ENCODE results near the gene ZFAND4. TPM values are rescaled to one million over a fixed set of nuclear protein-coding genes. Genes with fewer than 3 reads are reported as not detected.
A peak's percentile ranks its signal among the peaks of the same experiment; 100 is the strongest.
"Not testable (repeated sequence)": the region's sequence is repeated elsewhere in the genome, so short reads cannot be mapped to it uniquely, and the experiment has no call there.

The ZFAND4 gene
- polyA plus RNA-seq, 3 donors from 2014 or later: 6.4 to 19.0 (median 15.7) TPM

DNA sequence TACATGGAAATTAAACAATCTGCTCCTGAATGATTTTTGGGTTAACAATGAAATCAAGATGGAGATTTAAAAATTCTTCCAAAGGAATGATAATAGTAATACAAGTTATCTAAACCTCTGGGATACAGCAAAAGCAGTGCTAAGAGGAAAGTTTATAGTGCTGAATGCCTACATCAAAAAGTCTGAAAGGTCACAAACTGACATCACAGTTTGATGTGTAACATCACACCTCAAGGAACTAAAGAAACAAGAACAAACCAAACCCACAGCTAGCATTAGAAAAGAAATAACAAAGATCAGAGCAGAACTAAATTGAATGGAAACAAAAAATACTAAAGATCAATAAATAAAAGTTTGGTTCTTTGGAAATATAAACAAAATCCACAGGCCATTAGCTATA, 17.4 kb downstream of the ZFAND4 start:
- H3K27ac Mint-ChIP-seq: peak overlapping the region in 5 of 6 donors; percentile 0 to 57 (median 54)
- H3K4me1 Mint-ChIP-seq: peaks cover 34 to 61% of the 10 kb centered on the region in 2 donors
- H3K4me3 Mint-ChIP-seq: peak overlapping the region; percentile 3 to 46 (median 15)
- H3K9me3 Mint-ChIP-seq: peaks cover 0 to 9% (median 3%) of the 10 kb centered on the region in 6 donors
- peaks cover 0 to 3% (median 0%) of the 10 kb centered on the region in 3 donors for H3K27me3 Mint-ChIP-seq (ENCODE audit: low read depth in 3 of 3)
- peak in 2 of 3 donors; percentile 14 to 16 for DNase-seq
- peaks cover 33 to 45% (median 38%) of the 10 kb centered on the region in 3 donors for H3K36me3 Mint-ChIP-seq

GRCh38 chr10:45654753-45655141, 17.8 kb downstream of the ZFAND4 start:
- not testable (repeated sequence) for H3K4me3 Mint-ChIP-seq; H3K9me3 Mint-ChIP-seq; H3K27me3 Mint-ChIP-seq (ENCODE audit: low read depth in 3 of 3); DNase-seq
- H3K36me3 Mint-ChIP-seq: peaks cover 32 to 43% (median 36%) of the 10 kb centered on the region in 3 donors
- peak overlapping the region in 4 of 6 donors; percentile 21 to 57 (median 54) for H3K27ac Mint-ChIP-seq
- H3K4me1 Mint-ChIP-seq: peaks cover 34 to 60% of the 10 kb centered on the region in 2 donors

DNA sequence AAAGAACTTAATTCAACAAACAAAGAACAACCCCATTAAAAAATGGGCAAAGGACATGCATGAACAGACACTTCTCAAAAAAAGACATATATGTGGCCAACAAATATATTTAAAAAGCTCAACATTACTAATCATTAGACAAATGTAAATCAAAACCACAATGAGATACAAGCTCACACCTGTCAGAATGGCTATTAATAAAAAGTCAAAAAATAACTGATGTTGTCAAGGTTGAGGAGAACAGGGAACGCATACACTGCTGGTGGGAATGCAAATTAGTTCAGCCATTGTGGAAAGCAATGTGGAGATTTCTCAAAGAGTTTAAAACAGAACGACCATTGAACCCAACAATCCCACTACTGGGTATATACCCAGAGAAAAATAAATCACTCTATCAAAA, 19.1 kb downstream of the ZFAND4 start:
- Mint-ChIP-seq H3K4me1 (peaks cover 34 to 49% of the 10 kb centered on the region in 2 donors), H3K27ac (peak overlapping the region in 2 of 6 donors; percentile 22 to 57), H3K4me3 (no peak overlapping the region), H3K36me3 (peaks cover 24 to 32% (median 25%) of the 10 kb centered on the region in 3 donors), H3K9me3 (no peaks in the 10 kb centered on the region), H3K27me3 (ENCODE audit: low read depth in 3 of 3) (no peaks in the 10 kb centered on the region)
- no peak for DNase-seq

DNA sequence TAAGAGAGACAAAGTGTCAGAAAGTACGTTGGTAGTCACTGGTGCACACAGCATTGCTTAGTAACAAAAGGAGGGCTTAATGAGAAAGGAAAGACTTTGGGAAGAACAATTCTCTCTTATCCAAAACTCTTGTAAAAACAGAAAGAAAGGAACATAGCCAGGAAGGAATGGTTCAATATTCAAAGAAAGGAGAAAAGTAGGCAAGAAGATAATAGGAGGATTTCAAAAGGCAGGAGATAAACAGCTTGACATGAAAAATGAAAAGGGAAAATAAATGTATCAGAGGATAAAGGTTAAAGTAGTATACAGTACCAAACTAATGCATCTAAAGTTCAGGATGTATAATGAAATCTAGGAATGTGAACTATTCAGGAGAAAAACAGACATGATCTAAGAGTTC, 20.1 kb downstream of the ZFAND4 start:
- Mint-ChIP-seq H3K9me3 (no peaks in the 10 kb centered on the region), H3K4me1 (peaks cover 29 to 45% of the 10 kb centered on the region in 2 donors), H3K4me3 (no peak overlapping the region), H3K27me3 (ENCODE audit: low read depth in 3 of 3) (no peaks in the 10 kb centered on the region), H3K27ac (no peak overlapping the region), H3K36me3 (peaks cover 28 to 31% (median 28%) of the 10 kb centered on the region in 3 donors)
- no peak for DNase-seq

- H3K36me3 Mint-ChIP-seq: peaks cover 29 to 32% (median 29%) of the 10 kb centered on the region in 3 donors
- no peak overlapping the region for H3K4me3 Mint-ChIP-seq
- no peak overlapping the region for H3K27ac Mint-ChIP-seq
- peaks cover 11 to 34% of the 10 kb centered on the region in 2 donors for H3K4me1 Mint-ChIP-seq
- no peak for DNase-seq
- no peaks in the 10 kb centered on the region for H3K27me3 Mint-ChIP-seq (ENCODE audit: low read depth in 3 of 3)
- no peaks in the 10 kb centered on the region for H3K9me3 Mint-ChIP-seq
These were observed 23.3 kb downstream of the ZFAND4 start for GRCh38 chr10:45649296-45649695.

- Mint-ChIP-seq H3K4me3 (no peak overlapping the region), H3K4me1 (peaks cover 6 to 14% of the 10 kb centered on the region in 2 donors), H3K27ac (no peak overlapping the region), H3K9me3 (no peaks in the 10 kb centered on the region), H3K36me3 (peaks cover 25 to 29% (median 28%) of the 10 kb centered on the region in 3 donors), H3K27me3 (ENCODE audit: low read depth in 3 of 3) (no peaks in the 10 kb centered on the region)
- DNase-seq: no peak
These were observed 25.5 kb downstream of the ZFAND4 start for GRCh38 chr10:45647118-45647517.

DNA sequence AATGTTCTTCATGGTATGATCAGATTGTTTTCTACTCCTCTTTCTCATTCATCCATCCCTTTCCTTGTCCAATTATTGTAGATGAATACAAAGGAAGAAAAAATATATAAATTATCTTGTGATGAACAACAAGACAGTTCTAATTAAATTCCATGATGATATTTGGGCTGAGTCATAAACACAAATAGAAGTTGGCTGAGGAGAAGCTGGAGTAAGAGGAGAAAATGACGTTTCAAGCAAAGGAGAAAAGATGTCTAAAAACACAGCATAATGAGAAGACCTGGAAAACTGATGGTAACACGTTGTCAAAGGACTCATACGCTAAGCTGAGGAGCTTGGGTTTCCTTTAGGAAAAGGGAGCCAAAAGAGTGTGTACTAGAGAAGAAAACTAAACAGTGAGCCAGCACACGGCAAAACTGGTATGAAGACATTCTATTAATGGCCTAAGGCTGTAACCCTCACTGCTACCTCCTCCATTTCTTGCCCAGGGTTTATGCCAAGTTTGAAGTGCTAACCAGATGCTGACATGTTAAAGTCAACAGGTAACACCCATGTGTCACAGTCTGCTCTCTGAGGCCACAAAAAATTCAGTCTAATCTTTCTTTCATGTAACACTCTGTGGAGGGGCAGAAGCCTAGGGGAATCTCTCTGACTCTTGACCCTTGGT, 26.1 kb downstream of the ZFAND4 start:
- Mint-ChIP-seq H3K27me3 (ENCODE audit: low read depth in 3 of 3) (no peaks in the 10 kb centered on the region), H3K9me3 (no peaks in the 10 kb centered on the region), H3K4me1 (peaks cover 6 to 14% of the 10 kb centered on the region in 2 donors), H3K27ac (peak overlapping the region in 3 of 6 donors; percentile 22 to 42 (median 37)), H3K36me3 (peaks cover 27 to 28% (median 27%) of the 10 kb centered on the region in 3 donors), H3K4me3 (no peak overlapping the region)
- no peak for DNase-seq

DNA sequence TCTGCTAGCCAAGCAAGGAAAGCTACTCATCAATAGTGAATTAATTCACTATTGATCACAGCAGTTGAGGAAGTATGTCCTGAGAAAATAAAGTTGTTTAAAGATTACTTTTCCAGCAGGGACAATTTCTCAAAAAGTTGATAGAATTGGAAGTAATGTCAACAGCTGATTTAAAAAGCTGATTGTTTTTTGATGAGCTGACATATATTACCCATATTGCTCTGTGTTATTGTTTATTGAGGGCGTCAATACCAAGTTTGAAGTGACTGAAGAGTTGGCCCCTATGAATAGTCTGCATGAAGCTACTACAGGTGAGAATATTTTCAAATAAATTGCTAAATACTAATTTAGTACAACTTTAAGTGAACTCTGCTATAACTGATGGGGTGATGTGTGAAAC, 28.0 kb downstream of the ZFAND4 start:
- peaks cover 26 to 37% (median 31%) of the 10 kb centered on the region in 3 donors for H3K36me3 Mint-ChIP-seq

GRCh38 chr10:45640941-45641340, 31.6 kb downstream of the ZFAND4 start:
- no peak for DNase-seq
- Mint-ChIP-seq H3K27me3 (ENCODE audit: low read depth in 3 of 3) (no peaks in the 10 kb centered on the region), H3K27ac (no peak overlapping the region)

More for the DNA sequence above, 28.0 kb downstream of the ZFAND4 start:
- Mint-ChIP-seq H3K9me3 (no peaks in the 10 kb centered on the region), H3K27ac (no peak overlapping the region), H3K4me3 (no peak overlapping the region), H3K27me3 (ENCODE audit: low read depth in 3 of 3) (no peaks in the 10 kb centered on the region), H3K4me1 (peaks cover 6 to 14% of the 10 kb centered on the region in 2 donors)
- DNase-seq: no peak

DNA sequence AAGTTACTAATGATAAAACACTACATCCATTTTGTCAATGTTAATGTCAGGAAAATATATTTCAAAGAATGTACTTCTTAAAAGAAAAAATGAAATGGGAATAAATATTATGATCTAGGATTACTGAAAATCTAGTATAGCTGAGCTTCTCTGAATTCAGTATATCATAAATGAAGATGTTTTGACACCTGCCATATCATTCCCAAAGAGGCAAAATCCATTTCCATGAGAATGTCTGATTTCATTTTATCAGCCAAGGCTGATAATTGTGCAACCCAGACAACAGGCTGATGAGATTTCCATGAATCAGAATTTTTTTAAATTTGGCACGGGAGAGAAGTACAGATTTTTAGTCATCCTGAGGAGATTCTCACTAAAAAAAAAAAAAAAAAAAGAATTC, 32.5 kb downstream of the ZFAND4 start:
- H3K4me3 Mint-ChIP-seq: no peak overlapping the region
- no peaks in the 10 kb centered on the region for H3K9me3 Mint-ChIP-seq
- H3K36me3 Mint-ChIP-seq: peaks cover 27 to 29% (median 28%) of the 10 kb centered on the region in 3 donors
- H3K27me3 Mint-ChIP-seq (ENCODE audit: low read depth in 3 of 3): no peaks in the 10 kb centered on the region
- no peak for DNase-seq
- H3K27ac Mint-ChIP-seq: no peak overlapping the region
- H3K4me1 Mint-ChIP-seq: no peaks in the 10 kb centered on the region

More at GRCh38 chr10:45640941-45641340, 31.6 kb downstream of the ZFAND4 start:
- H3K4me3 Mint-ChIP-seq: no peak overlapping the region
- no peaks in the 10 kb centered on the region for H3K4me1 Mint-ChIP-seq
- peaks cover 22 to 24% (median 23%) of the 10 kb centered on the region in 3 donors for H3K36me3 Mint-ChIP-seq
- no peaks in the 10 kb centered on the region for H3K9me3 Mint-ChIP-seq

- no peak overlapping the region for H3K4me3 Mint-ChIP-seq
- no peaks in the 10 kb centered on the region for H3K27me3 Mint-ChIP-seq (ENCODE audit: low read depth in 3 of 3)
- H3K9me3 Mint-ChIP-seq: no peaks in the 10 kb centered on the region
- no peak overlapping the region for H3K27ac Mint-ChIP-seq
- no peaks in the 10 kb centered on the region for H3K4me1 Mint-ChIP-seq
- DNase-seq: no peak
- peaks cover 13 to 36% (median 23%) of the 10 kb centered on the region in 3 donors for H3K36me3 Mint-ChIP-seq
These were observed 45.0 kb downstream of the ZFAND4 start for GRCh38 chr10:45627412-45628048.

GRCh38 chr10:45625879-45626278, 46.7 kb downstream of the ZFAND4 start:
- Mint-ChIP-seq H3K27me3 (ENCODE audit: low read depth in 3 of 3) (no peaks in the 10 kb centered on the region), H3K27ac (no peak overlapping the region), H3K36me3 (peaks cover 17 to 47% (median 32%) of the 10 kb centered on the region in 3 donors), H3K9me3 (no peaks in the 10 kb centered on the region), H3K4me1 (no peaks in the 10 kb centered on the region), H3K4me3 (no peak overlapping the region)
- DNase-seq: no peak

GRCh38 chr10:45624724-45625123, 47.8 kb downstream of the ZFAND4 start:
- peaks cover 19 to 49% (median 36%) of the 10 kb centered on the region in 3 donors for H3K36me3 Mint-ChIP-seq
- no peak overlapping the region for H3K27ac Mint-ChIP-seq
- H3K9me3 Mint-ChIP-seq: no peaks in the 10 kb centered on the region
- DNase-seq: no peak
- H3K27me3 Mint-ChIP-seq (ENCODE audit: low read depth in 3 of 3): no peaks in the 10 kb centered on the region
- H3K4me1 Mint-ChIP-seq: no peaks in the 10 kb centered on the region
- H3K4me3 Mint-ChIP-seq: no peak overlapping the region

GRCh38 chr10:45614869-45615268, 57.7 kb downstream of the ZFAND4 start:
- no peak for DNase-seq
- peaks cover 0 to 11% of the 10 kb centered on the region in 2 donors for H3K4me1 Mint-ChIP-seq
- no peaks in the 10 kb centered on the region for H3K27me3 Mint-ChIP-seq (ENCODE audit: low read depth in 3 of 3)
- H3K9me3 Mint-ChIP-seq: no peaks in the 10 kb centered on the region
- H3K27ac Mint-ChIP-seq: peak overlapping the region in 1 of 6 donors; percentile 5
- H3K36me3 Mint-ChIP-seq: peaks cover 23 to 28% (median 26%) of the 10 kb centered on the region in 3 donors
- no peak overlapping the region for H3K4me3 Mint-ChIP-seq

Data from immature natural killer cell (primary cell).